Progenitor cell of endocrine pancreas (in vitro differentiated cells): Measurements from ENCODE around the gene OTUD4. TPM values are rescaled to one million over a fixed set of nuclear protein-coding genes. Genes with fewer than 3 reads are reported as not detected.
"Not testable (repeated sequence)": the region's sequence is repeated elsewhere in the genome, so short reads cannot be mapped to it uniquely, and the experiment has no call there.

Source experiments
- DNase-seq: peaks from one replicate; pipeline ENCODE4 v3.0.0; 2021; ENCODE audit warnings: low spot score; ENCODE audit not compliant: unreplicated experiment
- H3K27ac Mint-ChIP-seq: 2 replicates; pipeline ENCODE4 v1.8.0; 2021; ENCODE audit warnings: mild to moderate bottlenecking, moderate library complexity, mixed read lengths
- H3K27me3 Mint-ChIP-seq: 2 replicates; pipeline ENCODE4 v1.8.0; 2021; ENCODE audit warnings: mixed read lengths
- H3K36me3 Mint-ChIP-seq: 2 replicates; pipeline ENCODE4 v1.8.0; 2022; ENCODE audit warnings: mixed read lengths; ENCODE audit not compliant: insufficient read depth
- H3K4me1 Mint-ChIP-seq: 2 replicates; pipeline ENCODE4 v1.8.0; 2021; ENCODE audit warnings: low read depth, mixed read lengths
- H3K4me3 Mint-ChIP-seq: 2 replicates; pipeline ENCODE4 v1.8.0; 2021; ENCODE audit warnings: low read depth, mild to moderate bottlenecking, moderate library complexity, mixed read lengths
- H3K9me3 Mint-ChIP-seq: 2 replicates; pipeline ENCODE4 v1.8.0; 2021; ENCODE audit warnings: low read depth, mixed read lengths
- CTCF ChIP-seq: fragments of 200-600 bp; sonication (generic); IDR thresholded peaks from one replicate; pipeline ENCODE4 v1.5.0; 2021; ENCODE audit warnings: antibody characterized with exemption, mild to moderate bottlenecking; ENCODE audit not compliant: unreplicated experiment
- total RNA-seq: library from RNA; stranded (reverse); gene quantifications from 2 replicates; pipeline ENCODE4 v1.2.1, GENCODE V29; 2021

OTUD4 gene
- total RNA-seq, 1 donor from 2014 or later: 41.8 TPM

- TF ChIP-seq CTCF: no peak
- Mint-ChIP-seq H3K27me3 (no peaks in the 10 kb centered on the region), H3K36me3 (no peaks in the 10 kb centered on the region), H3K4me1 (peaks cover 7% of the 10 kb centered on the region), H3K9me3 (no peaks in the 10 kb centered on the region), H3K4me3 (no peak overlapping the region), H3K27ac (no peak overlapping the region)
- DNase-seq: no peak
These were observed 3.2 kb upstream of the OTUD4 start for GRCh38 chr4:145183581-145183980.

GRCh38 chr4:145183023-145183422, 2.6 kb upstream of the OTUD4 start:
- Mint-ChIP-seq H3K36me3 (no peaks in the 10 kb centered on the region), H3K27me3 (no peaks in the 10 kb centered on the region), H3K4me3 (no peak overlapping the region), H3K9me3 (no peaks in the 10 kb centered on the region), H3K4me1 (peaks cover 11% of the 10 kb centered on the region), H3K27ac (no peak overlapping the region)
- TF ChIP-seq CTCF: no peak
- no peak for DNase-seq

- no peaks in the 10 kb centered on the region for H3K27me3 Mint-ChIP-seq
- H3K36me3 Mint-ChIP-seq: no peaks in the 10 kb centered on the region
- no peak for DNase-seq
- peak overlapping the region; percentile 58 for H3K4me3 Mint-ChIP-seq
- TF ChIP-seq CTCF: no peak
- H3K9me3 Mint-ChIP-seq: no peaks in the 10 kb centered on the region
- H3K4me1 Mint-ChIP-seq: peaks cover 16% of the 10 kb centered on the region
- H3K27ac Mint-ChIP-seq: peak overlapping the region; percentile 59
These were observed 1.8 kb upstream of the OTUD4 start for GRCh38 chr4:145182222-145182621.

GRCh38 chr4:145181091-145181501, 707 bp upstream of the OTUD4 start:
- Mint-ChIP-seq H3K4me3 (peak overlapping the region; percentile 80), H3K27ac (peak overlapping the region; percentile 98), H3K9me3 (no peaks in the 10 kb centered on the region), H3K27me3 (no peaks in the 10 kb centered on the region), H3K36me3 (no peaks in the 10 kb centered on the region), H3K4me1 (peaks cover 19% of the 10 kb centered on the region)
- DNase-seq: no peak
- TF ChIP-seq CTCF: no peak

- Mint-ChIP-seq H3K4me1 (peaks cover 19% of the 10 kb centered on the region), H3K27ac (peak overlapping the region; percentile 92), H3K4me3 (peak overlapping the region; percentile 88)
- H3K27me3 Mint-ChIP-seq, DNase-seq, H3K36me3 Mint-ChIP-seq, H3K9me3 Mint-ChIP-seq: not testable (repeated sequence)
These were observed 510 bp downstream of the OTUD4 start for GRCh38 chr4:145179861-145180297.

GRCh38 chr4:145179281-145179860, 1.0 kb downstream of the OTUD4 start:
- no peak for TF ChIP-seq CTCF
- Mint-ChIP-seq H3K27me3 (no peaks in the 10 kb centered on the region), H3K36me3 (peaks cover 6% of the 10 kb centered on the region), H3K4me3 (peak overlapping the region; percentile 88), H3K27ac (peak overlapping the region; percentile 96), H3K4me1 (peaks cover 19% of the 10 kb centered on the region), H3K9me3 (no peaks in the 10 kb centered on the region)
- DNase-seq: peak; percentile 32
